AG04449 (cell line): ENCODE data around the gene CCL13.

Experiments
- CTCF ChIA-PET: fragments of 350-600 bp; formaldehyde crosslinking; extraction: SDS; loops from one replicate; lab custom pipeline; 2021; ENCODE audit warnings: antibody characterized with exemption; lab: Yijun Ruan, JAX
- POLR2A ChIA-PET: fragments of 400-600, 350-600 bp; formaldehyde crosslinking; extraction: SDS; loops from one replicate; lab custom pipeline; 2020; ENCODE audit warnings: antibody characterized with exemption, inconsistent platforms; lab: Yijun Ruan, JAX
- DNase-seq: peaks from one replicate; pipeline ENCODE4 v3.0.0-alpha.2; 2010; ENCODE audit warnings: low read depth, low spot score
- H3K4me3 ChIP-seq: 2 replicates; pipeline ENCODE4 v1.5.1; 2011; ENCODE audit warnings: low read depth, mild to moderate bottlenecking, control low read depth, low read length
- CTCF ChIP-seq: IDR thresholded peaks from one replicate; pipeline ENCODE4 v1.5.1; 2011; ENCODE audit warnings: mild to moderate bottlenecking, moderate library complexity, low read length, control low read depth, inconsistent platforms; ENCODE audit not compliant: insufficient read depth; ENCODE audit errors: missing control alignments

Gene CCL13

GRCh38 chr17:34364751-34365150 is 8.5 kb downstream of the CCL13 start:
- TF ChIP-seq CTCF: no peak
- no peak overlapping the region for H3K4me3 ChIP-seq
- ChIA-PET POLR2A (no interaction called here), CTCF (interaction anchor here (0.6 to 14.0 kb wide), 4 partner anchors 162 to 194 kb away, joined by 3 to 811 read pairs (median 28); no protein-coding TSS in a partner anchor)
- no peak for DNase-seq

- POLR2A ChIA-PET: no interaction called here
- TF ChIP-seq CTCF: no peak
- DNase-seq: no peak
- H3K4me3 ChIP-seq: no peak overlapping the region
- CTCF ChIA-PET: interaction anchor here (14.0 kb wide), 1 partner anchor 163 kb away, joined by 811 read pairs; no protein-coding TSS in a partner anchor
Observed at GRCh38 chr17:34365340-34365739, 9.1 kb downstream of the CCL13 start.

GRCh38 chr17:34366010-34366409 is 9.7 kb downstream of the CCL13 start:
- TF ChIP-seq CTCF: no peak
- no peak overlapping the region for H3K4me3 ChIP-seq
- CTCF ChIA-PET: interaction anchor here (1.2 to 1.4 kb wide), 3 partner anchors 9 to 170 kb away, joined by 3 to 4 read pairs (median 3); no protein-coding TSS in a partner anchor
- no peak for DNase-seq
- POLR2A ChIA-PET: no interaction called here

GRCh38 chr17:34366529-34367107 is 10.3 kb downstream of the CCL13 start:
- TF ChIP-seq CTCF: no peak
- ChIA-PET POLR2A (no interaction called here), CTCF (interaction anchor here (1.2 to 1.4 kb wide), 3 partner anchors 10 to 171 kb away, joined by 3 to 4 read pairs (median 3); no protein-coding TSS in a partner anchor)
- no peak for DNase-seq
- H3K4me3 ChIP-seq: no peak overlapping the region

- POLR2A ChIA-PET: no interaction called here
Observed at GRCh38 chr17:34367486-34368195, 11.4 kb downstream of the CCL13 start.

More at GRCh38 chr17:34367486-34368195, 11.4 kb downstream of the CCL13 start:
- no peak overlapping the region for H3K4me3 ChIP-seq
- DNase-seq: no peak
- TF ChIP-seq CTCF: no peak
- CTCF ChIA-PET: interaction anchor here (0.6 to 1.9 kb wide), 6 partner anchors 164 to 753 kb away, joined by 3 to 7 read pairs (median 4); no protein-coding TSS in a partner anchor
